GM18858 (cell line): Measurements from ENCODE around the gene RGS17.

Source experiments
- ATAC-seq: cut with Tn5 transposase; IDR thresholded peaks from one replicate; pipeline ENCODE4 v1.9.1; 2021; ENCODE audit not compliant: unreplicated experiment

The RGS17 gene

GRCh38 chr6:153086225-153086990, 44.7 kb downstream of the RGS17 start:
- ATAC-seq, result no peak

- ATAC-seq, result no peak
Measured at GRCh38 chr6:153085239-153085638, 45.8 kb downstream of the RGS17 start.

GRCh38 chr6:153084393-153084792, 46.7 kb downstream of the RGS17 start:
- no peak for ATAC-seq

- no peak for ATAC-seq
Measured at GRCh38 chr6:153083869-153084268, 47.2 kb downstream of the RGS17 start.

- ATAC-seq, result no peak
Measured at GRCh38 chr6:153081914-153082313, 49.2 kb downstream of the RGS17 start.

GRCh38 chr6:153076431-153076830, 54.7 kb downstream of the RGS17 start:
- ATAC-seq, result no peak

- ATAC-seq, result no peak
Measured at GRCh38 chr6:153074761-153075160, 56.3 kb downstream of the RGS17 start.

- no peak for ATAC-seq
Measured at GRCh38 chr6:153073841-153074240, 57.2 kb downstream of the RGS17 start.

GRCh38 chr6:153070756-153071155, 60.3 kb downstream of the RGS17 start:
- no peak for ATAC-seq

- ATAC-seq, result no peak
Measured at GRCh38 chr6:153069897-153070296, 61.2 kb downstream of the RGS17 start.

- no peak for ATAC-seq
Measured at GRCh38 chr6:153065222-153065621, 65.9 kb downstream of the RGS17 start.

GRCh38 chr6:153063936-153064335, 67.1 kb downstream of the RGS17 start:
- ATAC-seq, result no peak

GRCh38 chr6:153062516-153062915, 68.6 kb downstream of the RGS17 start:
- ATAC-seq, result no peak

- ATAC-seq, result no peak
Measured at GRCh38 chr6:153059757-153060156, 71.3 kb downstream of the RGS17 start.

GRCh38 chr6:153059311-153059710, 71.8 kb downstream of the RGS17 start:
- no peak for ATAC-seq

- no peak for ATAC-seq
Measured at GRCh38 chr6:153058909-153059308, 72.2 kb downstream of the RGS17 start.

- no peak for ATAC-seq
Measured at GRCh38 chr6:153058291-153058690, 72.8 kb downstream of the RGS17 start.

GRCh38 chr6:153056308-153056707, 74.8 kb downstream of the RGS17 start:
- no peak for ATAC-seq

GRCh38 chr6:153051801-153052200, 79.3 kb downstream of the RGS17 start:
- no peak for ATAC-seq

- ATAC-seq, result no peak
Measured at GRCh38 chr6:153048631-153049030, 82.5 kb downstream of the RGS17 start.

GRCh38 chr6:153047386-153047785, 83.7 kb downstream of the RGS17 start:
- ATAC-seq, result no peak

GRCh38 chr6:153045271-153045670, 85.8 kb downstream of the RGS17 start:
- ATAC-seq, result no peak

GRCh38 chr6:153044295-153044694, 86.8 kb downstream of the RGS17 start:
- ATAC-seq, result no peak
